Kidney capillary endothelial cell (primary cell): ENCODE results near the gene AZIN2.
A peak's percentile ranks its signal among the peaks of the same experiment; 100 is the strongest.
"Not testable (repeated sequence)": the region's sequence is repeated elsewhere in the genome, so short reads cannot be mapped to it uniquely, and the experiment has no call there.

Source experiments
- DNase-seq: peaks from one replicate; pipeline ENCODE4 v3.0.0-alpha.2; 2018; ENCODE audit warnings: low spot score

Gene AZIN2

GRCh38 chr1:33094971-33095604 lies 14.1 kb downstream of the AZIN2 start:
- DNase-seq: peak; percentile 56

- DNase-seq: no peak
Observed at GRCh38 chr1:33096363-33097005, 15.5 kb downstream of the AZIN2 start.

GRCh38 chr1:33097137-33097611 lies 16.2 kb downstream of the AZIN2 start:
- DNase-seq: no peak

GRCh38 chr1:33097762-33098161 lies 16.8 kb downstream of the AZIN2 start:
- DNase-seq: no peak

GRCh38 chr1:33098371-33098770 lies 17.4 kb downstream of the AZIN2 start:
- no peak for DNase-seq

GRCh38 chr1:33099290-33100118 lies 18.6 kb downstream of the AZIN2 start:
- no peak for DNase-seq

- DNase-seq: not testable (repeated sequence)
Observed at GRCh38 chr1:33100119-33100415, 19.1 kb downstream of the AZIN2 start.

GRCh38 chr1:33110477-33110876 lies 29.5 kb downstream of the AZIN2 start:
- no peak for DNase-seq

- DNase-seq: peak; percentile 13
Observed at GRCh38 chr1:33111965-33112364, 31.0 kb downstream of the AZIN2 start.

GRCh38 chr1:33117440-33118085 lies 36.6 kb downstream of the AZIN2 start:
- DNase-seq: no peak

GRCh38 chr1:33118274-33118673 lies 37.3 kb downstream of the AZIN2 start:
- DNase-seq: no peak

- DNase-seq: no peak
Observed at GRCh38 chr1:33119050-33119449, 38.1 kb downstream of the AZIN2 start.

GRCh38 chr1:33119532-33120217 lies 38.7 kb downstream of the AZIN2 start:
- no peak for DNase-seq

- no peak for DNase-seq
Observed at GRCh38 chr1:33120436-33121231, 39.7 kb downstream of the AZIN2 start.

GRCh38 chr1:33121728-33122127 lies 40.8 kb downstream of the AZIN2 start:
- DNase-seq: no peak

GRCh38 chr1:33122483-33123178 lies 41.7 kb downstream of the AZIN2 start:
- DNase-seq: no peak

GRCh38 chr1:33123266-33123665 lies 42.3 kb downstream of the AZIN2 start:
- no peak for DNase-seq

- not testable (repeated sequence) for DNase-seq
Observed at GRCh38 chr1:33124647-33125046, 43.7 kb downstream of the AZIN2 start.

- no peak for DNase-seq
Observed at GRCh38 chr1:33126411-33127000, 45.6 kb downstream of the AZIN2 start.
